GM12878 (cell line): Measurements from ENCODE around the gene MYO7B. TPM values are rescaled to one million over a fixed set of nuclear protein-coding genes. Genes with fewer than 3 reads are reported as not detected.

Experiments used
- ATAC-seq: fragments of 200-7000 bp; cut with Tn5 transposase; 3 replicates; pipeline ENCODE4 v1.9.1; 2020; ENCODE audit warnings: mild to moderate bottlenecking, moderate library complexity
- BruUV-seq: library from RNA; stranded (reverse); fragments of 400-500 nt; replicated peaks from 2 replicates; lab custom pipeline; 2021; lab: Mats Ljungman, UMichigan
- CTCF ChIA-PET: fragments of 300-600 bp; sonication (Branson Sonifier 250); formaldehyde crosslinking; extraction: SDS; loops from one replicate; lab custom pipeline; 2021; ENCODE audit warnings: inconsistent platforms; lab: Yijun Ruan, JAX
- POLR2A ChIA-PET: fragments of 350-600 bp; formaldehyde crosslinking; extraction: SDS; loops from one replicate; lab custom pipeline; 2021; ENCODE audit warnings: inconsistent platforms; lab: Charles Lee
- RAD21 ChIA-PET: fragments of 300-600 bp; sonication (Branson Sonifier 250); formaldehyde crosslinking; loops from one replicate; lab custom pipeline; 2023; ENCODE audit warnings: antibody characterized with exemption; ENCODE audit not compliant: unreplicated experiment; lab: Charles Lee
- SMC1A ChIA-PET: fragments of 300-600 bp; sonication (Branson Sonifier 250); formaldehyde crosslinking; loops from one replicate; lab custom pipeline; 2023; ENCODE audit not compliant: unreplicated experiment, uncharacterized antibody; lab: Charles Lee
- DNase-seq: peaks from one replicate; pipeline ENCODE4 v3.0.0-alpha.2; 2011; ENCODE audit warnings: low read depth, low spot score
- FAIRE-seq: peaks from 3 replicates; lab custom pipeline; 2011; peaks lifted over from hg19 to GRCh38; lab: Jason Lieb, UNC
- H2AFZ ChIP-seq: 2 replicates; pipeline ENCODE4 v1.6.0; 2011; ENCODE audit warnings: low read depth, low read length, control low read depth; ENCODE audit not compliant: control insufficient read depth
- H3K27ac ChIP-seq: 2 replicates; pipeline ENCODE4 v1.5.1; 2011; ENCODE audit warnings: control low read depth; ENCODE audit not compliant: control insufficient read depth, insufficient read depth
- H3K27me3 ChIP-seq, 2 experiments: replicated peaks in 1 of 2; 2 replicates each; pipeline versions ENCODE4 v1.6.0 to v1.6.1; 2011; ENCODE audit warnings: low read length in 1 of 2; ENCODE audit not compliant: control insufficient read depth in 2 of 2, insufficient read depth in 2 of 2
- H3K36me3 ChIP-seq, 2 experiments: 2 replicates each; pipeline ENCODE4 v1.5.1; 2011; ENCODE audit warnings: low read length in 1 of 2; ENCODE audit not compliant: control insufficient read depth in 2 of 2, insufficient read depth in 2 of 2
- H3K4me1 ChIP-seq: 2 replicates; pipeline ENCODE4 v1.6.1; 2011; ENCODE audit warnings: mild to moderate bottlenecking, low read length, moderate library complexity, mixed read lengths; ENCODE audit not compliant: control insufficient read depth, insufficient read depth
- H3K4me2 ChIP-seq: 2 replicates; pipeline ENCODE4 v1.6.0; 2011; ENCODE audit warnings: control low read depth; ENCODE audit not compliant: control insufficient read depth, insufficient read depth
- H3K4me3 ChIP-seq: fragments of 200-600 bp; sonication (generic); 2 replicates; pipeline ENCODE4 v1.5.1; 2016
- H3K79me2 ChIP-seq: 2 replicates; pipeline ENCODE4 v1.6.0; 2011; ENCODE audit warnings: low read length; ENCODE audit not compliant: control insufficient read depth, insufficient read depth
- H3K9ac ChIP-seq: 2 replicates; pipeline ENCODE4 v1.8.0; 2011; ENCODE audit warnings: low read length, control low read depth, mixed read lengths; ENCODE audit not compliant: control insufficient read depth, insufficient read depth
- H3K9me3 ChIP-seq: replicated peaks from 3 replicates; pipeline ENCODE4 v1.5.1; 2011; ENCODE audit warnings: mild to moderate bottlenecking, low read length; ENCODE audit not compliant: control insufficient read depth, insufficient read depth
- H4K20me1 ChIP-seq: 2 replicates; pipeline ENCODE4 v1.6.0; 2011; ENCODE audit not compliant: control insufficient read depth, insufficient read depth
- BHLHE40 ChIP-seq, 2 experiments: fragments of 450-650 bp in 1 of 2; IDR thresholded peaks; 2 replicates each; pipeline ENCODE4 v1.6.1; 2011 to 2017; ENCODE audit warnings: low read depth in 2 of 2, borderline replicate concordance in 1 of 2, improper control_type of control experiment in 1 of 2, low read length in 1 of 2, mild to moderate bottlenecking in 1 of 2
- EED ChIP-seq: sonication (generic); IDR thresholded peaks from 2 replicates; pipeline ENCODE4 v1.6.1; 2016; ENCODE audit warnings: antibody characterized with exemption, low read depth
- ESRRA ChIP-seq: IDR thresholded peaks from 2 replicates; pipeline ENCODE4 v1.6.1; 2012; ENCODE audit warnings: mild to moderate bottlenecking, low read length, improper control_type of control experiment
- IKZF2 ChIP-seq, 2 experiments: fragments of 450-650 bp; IDR thresholded peaks; 2 replicates each; pipeline ENCODE4 v1.6.1; 2017; ENCODE audit warnings: mild to moderate bottlenecking in 2 of 2, moderate library complexity in 2 of 2
- PAX5 ChIP-seq: IDR thresholded peaks from 2 replicates; pipeline ENCODE4 v1.6.1; 2011; ENCODE audit warnings: low read depth, low read length, borderline replicate concordance
- POLR2A ChIP-seq: IDR thresholded peaks from 2 replicates; pipeline ENCODE4 v1.6.1; 2011; ENCODE audit warnings: low read depth, mild to moderate bottlenecking, low read length
- RBBP5 ChIP-seq: fragments of 200-600 bp; sonication (generic); conservative IDR thresholded peaks from 2 replicates; pipeline ENCODE4 v1.6.1; 2016
- RCOR1 ChIP-seq: conservative IDR thresholded peaks from 2 replicates; pipeline ENCODE4 v1.6.1; 2012; ENCODE audit warnings: low read depth, low read length, improper control_type of control experiment
- WGBS: methylation state at CpG from one replicate; pipeline ENCODE4 v1.1.6; 2016; ENCODE audit warnings: low lambda C conversion rate; ENCODE audit not compliant: insufficient replicate concordance, insufficient coverage; ENCODE audit errors: missing lambda C conversion rate; 5-methylcytosine and 5-hydroxymethylcytosine counted together
- in situ Hi-C: fragments of 300-500 bp; cut with MboI; formaldehyde crosslinking; loops from 9 replicates; pipeline ENCODE4 v1.14.3; 2018; ENCODE audit warnings: mixed read lengths
- intact Hi-C: fragments of 100-400 bp; cut with micrococcal nuclease; formaldehyde crosslinking; loops from one replicate; pipeline ENCODE4 v1.14.2; 2022; ENCODE audit not compliant: unreplicated experiment
- polyA plus RNA-seq, 11 experiments: library from polyadenylated mRNA; depleted of rRNA in 4 of 11; unstranded in 6 of 11; stranded (reverse) in 5 of 11; fragments of >200 nt; fragmentation: Nextera tagmentation in 4 of 11; fragmentation: Illumina TruSeq in 1 of 11; extraction: Ambion mirVana in 4 of 11; extraction: Trizol in 1 of 11; gene quantifications; 1 replicate in 1 of 11; 2 replicates in 10 of 11; pipeline versions ENCODE4 v1.2.1 to v1.2.3, GENCODE V29; 2011 to 2016; ENCODE audit warnings: inconsistent platforms in 2 of 11, missing spikeins in 2 of 11, low read depth in 1 of 11
- total RNA-seq, 4 experiments: library from RNA; depleted of rRNA in 3 of 4; stranded (reverse); fragments of >200 nt in 3 of 4; fragmentation: Illumina TruSeq in 1 of 4; extraction: Trizol in 1 of 4; gene quantifications; 2 replicates each; pipeline versions ENCODE4 v1.2.1 to v1.2.3, GENCODE V29; 2013 to 2021
- TF ChIP-seq, protein P1 (sequence below): IDR thresholded peaks from 2 replicates; pipeline ENCODE4 v1.6.1; 2011; ENCODE audit warnings: borderline replicate concordance, low read depth, mild to moderate bottlenecking, moderate library complexity, low read length; ENCODE audit not compliant: insufficient read depth, poor library complexity, severe bottlenecking
- TF ChIP-seq, protein P2 (sequence below): fragments of 450-650 bp; IDR thresholded peaks from 2 replicates; pipeline ENCODE4 v1.6.1; 2018; ENCODE audit warnings: mild to moderate bottlenecking, low read depth, moderate library complexity; ENCODE audit not compliant: partially characterized antibody

MYO7B gene
- total and polyA plus RNA-seq, 10 of the 15 experiments (the other 5 are each of a cell fraction or from before 2014, with no cell fraction given), result 0.08 to 4.8 (median 1.2) TPM

DNA sequence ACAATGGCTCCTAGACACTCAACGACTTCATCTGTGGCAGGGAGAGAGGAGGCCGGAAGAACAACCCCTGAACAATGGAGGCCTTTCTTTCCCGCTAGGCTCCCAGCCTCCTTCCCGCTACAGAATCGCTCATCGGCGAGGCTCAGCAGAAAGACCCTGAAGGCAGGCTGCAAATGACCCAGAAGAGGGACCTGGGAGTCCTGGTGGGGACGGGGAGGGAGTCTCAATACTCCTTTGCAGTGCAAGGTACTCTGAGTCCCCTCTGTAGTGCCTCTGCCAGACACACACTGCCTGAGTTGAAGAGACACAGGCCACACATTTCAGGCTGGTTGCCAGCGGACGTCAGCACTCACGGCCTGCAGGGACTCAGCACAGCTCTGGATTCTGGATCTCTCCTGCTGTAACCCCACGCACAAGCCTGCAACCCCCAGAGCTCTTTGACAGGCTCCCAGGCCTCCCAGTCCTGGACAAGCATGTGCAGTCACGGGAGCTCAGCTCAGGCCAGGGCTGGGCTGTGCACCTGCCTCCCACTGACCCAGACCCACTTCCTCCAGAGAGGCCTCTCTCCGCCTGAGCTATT, 116.6 kb downstream of the MYO7B start:
- ChIA-PET CTCF (interaction anchor here (0.7 to 8.3 kb wide), 5 partner anchors 13 to 77 kb away, joined by 3 to 90 read pairs (median 3); no protein-coding TSS in a partner anchor), POLR2A (interaction anchor here (0.5 kb wide), 2 partner anchors 309 to 576 kb away, joined by 3 to 9 read pairs; no protein-coding TSS in a partner anchor), RAD21 (interaction anchor here (3.1 kb wide), 1 partner anchor 61 kb away, joined by 12 read pairs; no protein-coding TSS in a partner anchor), SMC1A (interaction anchor here (1.0 to 4.6 kb wide), 2 partner anchors 13 to 61 kb away, joined by 3 to 26 read pairs; no protein-coding TSS in a partner anchor)
- no peak for TF ChIP-seq POLR2A
- peak in 1 of 2 experiments; percentile 16; a peak in 1 of 4 replicates for TF ChIP-seq BHLHE40 (IDR thresholded peaks at IDR 0.05; ENCODE audit: borderline replicate concordance in 1 of 2, low read depth in 2 of 2, low read length in 1 of 2)
- H3K27ac ChIP-seq, result no peak overlapping the region
- in situ Hi-C loops, result no loop called here
- 52% methylated on average over 14 of the region's 14 CpGs for WGBS
- no peak overlapping the region for H3K4me2 ChIP-seq
- no peak overlapping the region for H3K9ac ChIP-seq
- no peaks in the 10 kb centered on the region for H3K4me1 ChIP-seq
- no peaks in the 10 kb centered on the region for H3K79me2 ChIP-seq
- no TSS peak for BruUV-seq
- H3K36me3 ChIP-seq, result no peaks in the 10 kb centered on the region
- H2AFZ ChIP-seq, result no peak overlapping the region
- FAIRE-seq (no peak), ATAC-seq (peak; percentile 13; the same call in 1 of the 3 replicates), DNase-seq (no peak)
- no peaks in the 10 kb centered on the region for H4K20me1 ChIP-seq
- no peak overlapping the region for H3K4me3 ChIP-seq
- no peaks in the 10 kb centered on the region for H3K27me3 ChIP-seq
- no peaks in the 10 kb centered on the region for H3K9me3 ChIP-seq
- intact Hi-C loops, result no loop called here

DNA sequence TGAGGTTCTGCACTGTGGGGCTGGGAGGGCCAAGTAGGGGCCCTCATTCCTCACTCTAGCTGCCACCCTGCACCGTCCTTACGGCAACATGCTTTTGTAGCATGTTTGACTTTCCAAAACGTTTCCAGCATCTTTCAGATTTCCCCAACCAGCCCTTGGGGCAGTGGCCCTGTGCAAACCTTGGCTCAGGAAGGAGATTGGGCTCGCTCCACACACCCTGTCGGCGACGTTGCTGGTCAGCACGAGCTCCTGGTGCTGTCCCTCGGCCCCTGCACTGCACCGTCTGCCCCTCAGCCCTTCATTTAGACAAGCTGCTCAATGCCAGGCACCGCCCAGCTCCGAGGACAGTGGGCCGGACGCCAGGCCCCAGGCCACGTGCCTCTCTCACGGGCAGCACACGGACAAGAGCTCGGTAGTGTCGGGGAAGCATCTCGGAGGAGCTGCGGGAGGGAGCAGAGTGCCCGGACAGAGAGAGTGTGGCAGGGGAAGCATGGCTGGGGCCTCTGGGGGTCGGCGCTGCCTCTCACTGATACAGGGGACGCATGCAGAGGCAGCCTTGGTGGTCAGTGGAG, 117.4 kb downstream of the MYO7B start:
- no peak overlapping the region for H3K4me2 ChIP-seq
- no peak overlapping the region for H3K27ac ChIP-seq
- ChIA-PET CTCF (interaction anchor here (0.7 to 8.3 kb wide), 5 partner anchors 12 to 78 kb away, joined by 3 to 90 read pairs (median 3); no protein-coding TSS in a partner anchor), RAD21 (interaction anchor here (3.1 kb wide), 1 partner anchor 62 kb away, joined by 12 read pairs; no protein-coding TSS in a partner anchor), POLR2A (interaction anchor here (0.5 kb wide), 1 partner anchor 575 kb away, joined by 9 read pairs; no protein-coding TSS in a partner anchor), SMC1A (interaction anchor here (1.0 to 4.6 kb wide), 2 partner anchors 14 to 62 kb away, joined by 3 to 26 read pairs; no protein-coding TSS in a partner anchor)
- no peak overlapping the region for H2AFZ ChIP-seq
- BruUV-seq, result no TSS peak
- no peaks in the 10 kb centered on the region for H3K9me3 ChIP-seq
- no peaks in the 10 kb centered on the region for H3K79me2 ChIP-seq
- no peaks in the 10 kb centered on the region for H4K20me1 ChIP-seq
- in situ Hi-C loops, result no loop called here
- H3K4me3 ChIP-seq, result no peak overlapping the region
- intact Hi-C loops, result no loop called here
- WGBS, result 53% methylated on average over 25 of the region's 25 CpGs
- FAIRE-seq, result no peak
- H3K27me3 ChIP-seq, result no peaks in the 10 kb centered on the region
- no peak overlapping the region for H3K9ac ChIP-seq
- no peak for ATAC-seq
- TF ChIP-seq ESRRA (no peak), RCOR1 (no peak), PAX5 (no peak), IKZF2 (IDR thresholded peaks at IDR 0.05) (no peak), EED (no peak), POLR2A (no peak), RBBP5 (no peak)
- TF ChIP-seq, protein P1, sequence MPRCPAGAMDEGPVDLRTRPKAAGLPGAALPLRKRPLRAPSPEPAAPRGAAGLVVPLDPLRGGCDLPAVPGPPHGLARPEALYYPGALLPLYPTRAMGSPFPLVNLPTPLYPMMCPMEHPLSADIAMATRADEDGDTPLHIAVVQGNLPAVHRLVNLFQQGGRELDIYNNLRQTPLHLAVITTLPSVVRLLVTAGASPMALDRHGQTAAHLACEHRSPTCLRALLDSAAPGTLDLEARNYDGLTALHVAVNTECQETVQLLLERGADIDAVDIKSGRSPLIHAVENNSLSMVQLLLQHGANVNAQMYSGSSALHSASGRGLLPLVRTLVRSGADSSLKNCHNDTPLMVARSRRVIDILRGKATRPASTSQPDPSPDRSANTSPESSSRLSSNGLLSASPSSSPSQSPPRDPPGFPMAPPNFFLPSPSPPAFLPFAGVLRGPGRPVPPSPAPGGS, result no peak
- TF ChIP-seq, protein P2, sequence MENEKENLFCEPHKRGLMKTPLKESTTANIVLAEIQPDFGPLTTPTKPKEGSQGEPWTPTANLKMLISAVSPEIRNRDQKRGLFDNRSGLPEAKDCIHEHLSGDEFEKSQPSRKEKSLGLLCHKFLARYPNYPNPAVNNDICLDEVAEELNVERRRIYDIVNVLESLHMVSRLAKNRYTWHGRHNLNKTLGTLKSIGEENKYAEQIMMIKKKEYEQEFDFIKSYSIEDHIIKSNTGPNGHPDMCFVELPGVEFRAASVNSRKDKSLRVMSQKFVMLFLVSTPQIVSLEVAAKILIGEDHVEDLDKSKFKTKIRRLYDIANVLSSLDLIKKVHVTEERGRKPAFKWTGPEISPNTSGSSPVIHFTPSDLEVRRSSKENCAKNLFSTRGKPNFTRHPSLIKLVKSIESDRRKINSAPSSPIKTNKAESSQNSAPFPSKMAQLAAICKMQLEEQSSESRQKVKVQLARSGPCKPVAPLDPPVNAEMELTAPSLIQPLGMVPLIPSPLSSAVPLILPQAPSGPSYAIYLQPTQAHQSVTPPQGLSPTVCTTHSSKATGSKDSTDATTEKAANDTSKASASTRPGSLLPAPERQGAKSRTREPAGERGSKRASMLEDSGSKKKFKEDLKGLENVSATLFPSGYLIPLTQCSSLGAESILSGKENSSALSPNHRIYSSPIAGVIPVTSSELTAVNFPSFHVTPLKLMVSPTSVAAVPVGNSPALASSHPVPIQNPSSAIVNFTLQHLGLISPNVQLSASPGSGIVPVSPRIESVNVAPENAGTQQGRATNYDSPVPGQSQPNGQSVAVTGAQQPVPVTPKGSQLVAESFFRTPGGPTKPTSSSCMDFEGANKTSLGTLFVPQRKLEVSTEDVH, result no peak
- TF ChIP-seq, all 136 proteins: peak for 0
- Histone ChIP-seq H3K36me3 (no peaks in the 10 kb centered on the region), H3K4me1 (no peaks in the 10 kb centered on the region)
- DNase-seq, result no peak
